ENCODE results near the gene ARHGAP29.

Gene ARHGAP29

DNA sequence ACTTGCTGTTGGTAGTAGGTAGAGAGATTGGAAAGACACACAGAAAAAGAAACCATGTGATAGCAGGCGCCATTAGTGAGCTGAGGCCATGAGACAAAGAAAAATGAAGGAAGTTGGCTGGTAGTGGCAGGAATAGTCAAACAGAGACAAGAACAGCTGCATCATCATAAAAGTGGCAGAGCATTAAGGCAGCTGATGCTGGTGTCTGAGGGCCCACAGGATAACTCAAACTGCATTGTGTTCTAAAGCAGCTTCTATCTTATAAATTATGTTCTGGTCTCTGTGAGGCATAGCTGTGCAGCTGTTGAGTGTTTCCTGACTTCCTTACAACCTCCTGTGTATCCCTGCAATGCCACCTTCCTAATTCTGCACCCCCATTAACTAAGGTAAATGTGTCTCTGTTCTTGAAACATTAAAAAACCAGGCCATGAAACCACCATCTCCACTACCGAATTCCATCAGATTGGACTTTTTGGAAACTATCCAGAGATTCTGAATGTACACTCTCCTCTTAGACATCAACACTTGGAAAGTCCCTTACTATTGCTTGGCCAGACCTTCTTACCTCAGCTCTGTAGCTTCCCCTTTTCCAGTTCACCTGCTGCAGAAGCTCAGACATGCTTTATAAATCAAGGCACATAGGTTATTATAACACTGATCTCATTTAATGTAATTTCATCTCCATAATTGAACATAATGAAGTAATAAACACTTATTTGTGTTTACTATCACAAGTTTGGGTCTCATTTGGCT is 23.4 kb upstream of the ARHGAP29 start:
- DNase-seq (ENCODE audit: extremely low read depth in 1 of 2, low read depth in 1 of 2) = no peak

GRCh38 chr1:94259635-94260289 is 22.4 kb upstream of the ARHGAP29 start:
- DNase-seq (ENCODE audit: extremely low read depth in 1 of 2, low read depth in 1 of 2) = no peak

DNA sequence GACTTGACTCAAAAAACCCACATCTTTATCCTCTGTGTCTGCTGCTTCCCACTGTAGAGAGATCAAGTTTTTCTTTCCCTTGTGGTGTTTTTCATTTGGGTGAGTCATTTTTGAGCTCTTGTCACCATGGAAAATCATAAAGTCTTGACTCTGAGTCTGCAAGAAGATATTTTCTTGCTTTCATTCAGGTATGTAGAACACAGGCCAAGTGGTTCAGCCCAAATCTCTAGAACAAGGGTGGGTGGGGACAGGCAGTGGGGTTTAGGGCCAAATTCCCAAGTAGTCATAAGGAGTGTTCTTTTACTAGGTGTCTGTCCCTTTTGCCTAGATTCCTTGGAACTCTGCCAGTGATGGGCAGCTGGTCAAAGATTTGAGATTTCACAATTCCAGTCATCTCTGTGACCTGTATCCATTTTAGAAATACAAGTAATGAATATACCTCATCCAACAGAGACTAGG is 21.5 kb upstream of the ARHGAP29 start:
- no peak for DNase-seq (ENCODE audit: extremely low read depth in 1 of 2, low read depth in 1 of 2)

GRCh38 chr1:94257444-94257843 is 20.1 kb upstream of the ARHGAP29 start:
- no peak for DNase-seq (ENCODE audit: extremely low read depth in 1 of 2, low read depth in 1 of 2)

DNA sequence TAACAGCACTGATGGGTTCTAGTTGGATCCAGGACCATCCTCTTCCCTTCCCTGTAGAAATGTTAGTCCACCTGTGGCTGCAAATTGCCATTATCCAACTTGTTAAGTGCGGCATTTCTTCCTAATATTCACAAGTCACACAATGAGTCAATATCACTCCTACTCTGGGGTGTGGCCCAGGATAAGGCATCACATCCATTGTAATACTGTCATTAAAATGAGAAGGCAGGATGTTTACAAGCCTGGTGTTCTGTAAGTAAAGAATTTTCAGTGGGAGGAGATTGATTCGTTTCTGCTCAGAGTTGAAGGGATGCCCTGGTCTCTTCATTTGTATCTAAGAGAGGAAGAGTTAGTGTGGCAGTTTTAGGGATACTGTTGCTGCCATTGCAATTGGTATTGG is 18.1 kb upstream of the ARHGAP29 start:
- no peak for DNase-seq (ENCODE audit: extremely low read depth in 1 of 2, low read depth in 1 of 2)

- DNase-seq (ENCODE audit: extremely low read depth in 1 of 2, low read depth in 1 of 2) = no peak
These were observed 16.9 kb upstream of the ARHGAP29 start for GRCh38 chr1:94254073-94254810.

- DNase-seq (ENCODE audit: extremely low read depth in 1 of 2, low read depth in 1 of 2) = no peak
These were observed 16.2 kb upstream of the ARHGAP29 start for GRCh38 chr1:94253456-94254017.

GRCh38 chr1:94250341-94250740 is 13.0 kb upstream of the ARHGAP29 start:
- DNase-seq (ENCODE audit: extremely low read depth in 1 of 2, low read depth in 1 of 2) = no peak

GRCh38 chr1:94248956-94249688 is 11.7 kb upstream of the ARHGAP29 start:
- no peak for DNase-seq (ENCODE audit: extremely low read depth in 1 of 2, low read depth in 1 of 2)

GRCh38 chr1:94247138-94248094 is 10.0 kb upstream of the ARHGAP29 start:
- DNase-seq (ENCODE audit: extremely low read depth in 1 of 2, low read depth in 1 of 2) = no peak

- no peak for DNase-seq (ENCODE audit: extremely low read depth in 1 of 2, low read depth in 1 of 2)
These were observed 9.3 kb upstream of the ARHGAP29 start for GRCh38 chr1:94246692-94247137.

DNA sequence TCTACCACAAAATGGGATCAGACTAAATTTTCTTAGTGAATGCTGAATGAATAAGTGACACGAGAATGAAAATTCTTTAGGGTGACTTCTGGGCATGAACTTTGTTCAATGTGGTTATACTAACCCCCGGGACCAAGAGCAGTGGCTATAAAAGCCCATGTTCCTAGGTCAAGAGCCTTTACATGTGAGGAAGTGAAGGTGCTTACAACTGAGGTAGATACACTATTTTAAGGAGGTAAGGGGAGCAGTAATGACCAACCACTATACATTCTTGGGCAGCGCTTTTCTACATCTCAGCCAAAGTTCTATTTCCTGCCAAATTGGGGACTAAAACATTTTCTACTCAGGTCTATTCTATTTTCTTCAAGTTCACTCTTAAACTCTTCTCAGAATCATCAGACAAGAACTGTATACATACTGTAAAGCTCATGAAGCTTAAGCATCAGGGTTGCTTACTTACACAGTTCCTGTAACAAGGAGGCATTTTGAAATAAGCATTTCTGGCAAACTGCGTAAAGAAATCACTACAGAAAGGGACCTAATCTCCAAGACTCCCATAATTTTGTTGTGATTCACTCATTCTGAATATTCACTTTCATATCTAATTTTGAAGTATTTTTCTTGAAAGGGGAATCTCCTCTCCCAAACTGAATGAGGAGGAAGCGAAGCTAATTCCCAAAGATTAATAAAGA is 8.5 kb upstream of the ARHGAP29 start:
- no peak for DNase-seq (ENCODE audit: extremely low read depth in 1 of 2, low read depth in 1 of 2)

DNA sequence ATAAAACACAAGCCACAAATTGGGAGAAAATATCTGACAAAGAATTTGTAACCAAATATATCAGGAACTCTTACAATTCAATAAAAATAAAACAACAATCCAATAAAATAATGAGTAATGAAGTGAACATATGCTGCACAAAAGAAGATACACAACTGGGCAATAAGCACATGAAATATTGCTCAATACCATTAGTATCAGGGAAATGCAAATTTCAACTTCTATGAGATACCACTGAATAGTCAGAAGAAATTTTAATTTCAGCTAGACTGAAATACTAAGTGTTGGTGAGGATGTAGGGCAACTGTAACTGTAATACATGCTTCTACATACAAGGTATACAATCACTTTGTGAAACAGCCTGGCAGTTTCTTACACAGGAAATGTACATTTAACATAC is 7.4 kb upstream of the ARHGAP29 start:
- no peak for DNase-seq (ENCODE audit: extremely low read depth in 1 of 2, low read depth in 1 of 2)

GRCh38 chr1:94243665-94244064 is 6.3 kb upstream of the ARHGAP29 start:
- DNase-seq (ENCODE audit: extremely low read depth in 1 of 2, low read depth in 1 of 2) = no peak

DNA sequence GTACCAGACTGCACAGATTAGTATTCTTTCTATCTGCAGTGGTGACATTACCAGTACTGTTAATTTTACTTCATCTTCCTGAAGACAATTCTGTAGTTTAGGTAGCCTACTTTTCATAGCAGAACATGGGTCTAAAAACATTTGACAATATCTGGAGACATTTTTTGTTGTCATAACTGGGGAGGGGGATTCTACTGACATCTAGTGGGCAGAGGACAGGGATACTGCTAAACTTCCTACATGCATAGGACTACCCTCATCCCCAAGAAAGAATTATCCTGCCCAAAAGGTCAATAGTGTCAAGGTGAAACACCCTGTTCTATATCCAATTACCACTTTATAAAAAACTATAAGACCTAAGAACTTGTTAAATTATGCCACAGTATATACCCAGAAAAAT is 3.4 kb upstream of the ARHGAP29 start:
- DNase-seq (ENCODE audit: extremely low read depth in 1 of 2, low read depth in 1 of 2) = no peak

DNA sequence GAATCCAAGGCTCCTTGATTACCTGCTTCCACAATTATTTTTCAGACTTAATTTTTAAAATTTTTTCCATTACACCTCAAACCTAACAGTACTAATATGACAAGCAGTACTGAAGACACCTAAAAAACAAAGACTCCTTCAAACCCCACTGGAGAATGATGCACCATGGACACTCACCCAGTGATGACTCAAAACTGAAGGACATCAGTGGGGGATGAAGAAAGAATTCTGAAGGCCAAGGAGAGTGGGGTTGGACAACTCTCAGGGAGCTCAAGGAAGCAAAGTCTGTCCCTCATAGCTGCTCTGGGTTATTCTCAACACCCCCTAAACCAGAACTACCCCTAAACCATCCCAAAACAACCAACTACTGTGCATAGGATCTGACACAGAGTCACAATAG is 2.4 kb upstream of the ARHGAP29 start:
- DNase-seq (ENCODE audit: extremely low read depth in 1 of 2, low read depth in 1 of 2) = no peak

DNA sequence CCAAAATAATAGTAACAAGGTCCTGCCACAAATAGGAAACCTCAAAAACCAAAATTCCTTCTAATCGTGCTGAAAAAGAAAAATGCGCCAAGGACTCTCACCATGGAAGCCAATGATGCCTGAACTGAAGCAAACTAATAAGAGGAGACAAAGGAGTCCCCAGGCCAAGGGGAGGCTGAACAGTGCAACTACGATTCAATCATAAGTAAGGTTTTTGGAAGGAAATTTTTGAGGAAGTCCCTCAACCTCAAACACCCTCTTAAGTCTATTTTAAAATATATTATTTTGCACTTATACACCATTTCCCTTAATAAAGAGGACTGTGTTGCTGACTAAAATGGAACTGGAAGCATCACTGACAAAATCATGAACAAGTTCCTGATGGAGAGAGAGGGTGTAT is 1.7 kb upstream of the ARHGAP29 start:
- DNase-seq (ENCODE audit: extremely low read depth in 1 of 2, low read depth in 1 of 2) = no peak

DNA sequence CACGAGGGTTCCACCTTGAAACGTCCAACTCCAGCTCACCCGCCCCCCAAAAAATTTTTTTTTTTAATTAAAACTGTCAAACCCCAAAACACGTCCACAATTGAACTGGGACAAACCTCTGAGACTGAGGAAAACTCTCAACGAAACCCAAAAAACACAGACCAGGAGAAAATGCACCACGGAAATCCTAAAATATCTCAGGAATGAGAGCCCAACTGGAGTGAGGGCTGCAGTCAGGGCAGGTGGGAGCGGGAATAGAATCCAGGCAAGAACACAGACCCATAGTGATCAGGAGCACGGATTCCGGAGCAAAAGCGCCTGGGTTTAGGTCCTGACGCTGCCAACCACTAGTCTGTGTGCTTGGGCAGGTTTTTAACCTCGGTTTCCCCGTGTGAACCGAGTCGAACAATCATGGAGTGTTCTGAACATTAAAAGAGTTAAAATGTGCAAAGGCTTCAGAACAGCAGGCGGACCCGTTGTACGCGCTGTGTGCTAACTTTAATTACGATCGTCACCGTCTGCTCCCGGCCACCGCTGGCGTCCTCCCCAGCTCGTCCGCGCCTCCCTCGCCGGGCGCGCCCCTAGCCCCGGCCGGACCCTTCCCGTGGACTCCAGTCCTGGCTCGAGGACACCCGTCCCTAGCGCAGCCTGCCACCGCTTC is 624 bp downstream of the ARHGAP29 start:
- DNase-seq (ENCODE audit: extremely low read depth in 1 of 2, low read depth in 1 of 2) = no peak

Measured in activated CD8-positive, alpha-beta memory T cell treated with anti-CD3 and anti-CD28 coated beads for 1 hour (primary cell).